Activated CD4-positive, alpha-beta memory T cell treated with anti-CD3 and anti-CD28 coated beads for 36 hours (primary cell): ENCODE data around the gene TMEM30B. TPM values are rescaled to one million over a fixed set of nuclear protein-coding genes. Genes with fewer than 3 reads are reported as not detected.
"Not testable (repeated sequence)": the region's sequence is repeated elsewhere in the genome, so short reads cannot be mapped to it uniquely, and the experiment has no call there.

Experiments used
- CTCF ChIA-PET: fragments of 350-600 bp; sonication (Branson Sonifier 250); formaldehyde crosslinking; loops from one replicate; lab custom pipeline; 2021; ENCODE audit warnings: antibody characterized with exemption, inconsistent platforms; lab: Charles Lee
- POLR2A ChIA-PET: fragments of 350-600 bp; sonication (Branson Sonifier 250); formaldehyde crosslinking; loops from one replicate; lab custom pipeline; 2021; ENCODE audit warnings: antibody characterized with exemption; lab: Charles Lee
- DNase-seq: peaks from one replicate; pipeline ENCODE4 v3.0.0-alpha.2; 2020
- H3K27ac Mint-ChIP-seq: one replicate; pipeline ENCODE4 v1.8.0; 2021; ENCODE audit warnings: mixed read lengths
- H3K27me3 Mint-ChIP-seq: one replicate; pipeline ENCODE4 v1.8.0; 2021; ENCODE audit warnings: mixed read lengths
- H3K36me3 Mint-ChIP-seq: one replicate; pipeline ENCODE4 v1.8.0; 2021; ENCODE audit warnings: mixed read lengths
- H3K4me1 Mint-ChIP-seq: one replicate; pipeline ENCODE4 v1.8.0; 2021; ENCODE audit warnings: low read depth, mixed read lengths
- H3K4me3 Mint-ChIP-seq: one replicate; pipeline ENCODE4 v1.8.0; 2021; ENCODE audit warnings: mild to moderate bottlenecking, mixed read lengths
- H3K9me3 Mint-ChIP-seq: one replicate; pipeline ENCODE4 v1.8.0; 2021; ENCODE audit warnings: mixed read lengths
- intact Hi-C: fragments of 100-400 bp; cut with micrococcal nuclease; formaldehyde crosslinking; loops from one replicate; pipeline ENCODE4 v1.15.1; 2023
- total RNA-seq, 2 experiments: library from RNA; stranded (reverse); gene quantifications; one replicate each; pipeline ENCODE4 v1.2.3, GENCODE V29; 2021

Gene TMEM30B
- total RNA-seq, 2 experiments from 2014 or later = 1.6 to 1.7 TPM

DNA sequence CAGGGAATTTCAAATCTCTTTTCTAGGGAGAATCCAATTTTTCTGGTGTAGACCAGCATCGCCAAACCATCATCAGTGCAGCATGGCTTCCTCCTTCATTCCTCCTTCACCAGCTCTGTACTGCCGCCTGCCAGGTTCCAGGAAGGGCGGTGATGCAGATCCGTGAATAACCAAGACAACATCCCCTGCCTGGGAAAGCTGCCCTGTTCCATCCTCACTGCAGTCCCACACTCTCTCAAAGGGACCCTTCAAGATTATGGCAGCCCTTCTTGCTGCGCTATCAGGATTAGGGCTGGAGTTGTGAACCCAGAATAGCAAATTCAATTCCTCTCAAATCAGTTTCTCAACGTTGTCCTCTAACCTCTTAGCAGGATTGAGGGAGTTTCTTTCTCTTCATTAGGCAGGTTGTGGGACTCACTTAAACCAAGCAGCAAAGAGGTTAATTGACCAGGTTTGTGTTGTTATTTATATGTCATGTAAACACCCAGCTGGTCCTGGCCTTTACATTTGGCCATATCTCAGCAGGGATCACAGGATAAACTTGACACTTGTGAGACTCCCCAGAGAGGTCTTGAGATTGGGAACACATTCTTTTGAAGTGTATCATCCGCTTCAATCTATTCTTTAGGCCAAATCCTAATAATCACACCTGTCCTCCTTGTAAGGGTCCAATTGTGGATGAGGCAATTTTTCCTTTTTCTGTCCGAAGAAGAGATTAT, 26.2 kb downstream of the TMEM30B start:
- Mint-ChIP-seq H3K27ac (no peak overlapping the region), H3K4me3 (no peak overlapping the region), H3K27me3 (peaks cover 16% of the 10 kb centered on the region), H3K36me3 (no peaks in the 10 kb centered on the region), H3K4me1 (no peaks in the 10 kb centered on the region), H3K9me3 (no peaks in the 10 kb centered on the region)
- intact Hi-C loops = loop anchor here (5.0 kb wide), 2 partner anchors 273 to 903 kb away; partner anchors contain the start of genes SLC38A6 and TRMT5
- POLR2A ChIA-PET = no interaction called here
- CTCF ChIA-PET = interaction anchor here (0.7 to 6.0 kb wide), 7 partner anchors 14 to 907 kb away, joined by 3 to 75 read pairs (median 3); no protein-coding TSS in a partner anchor
- no peak for DNase-seq

DNA sequence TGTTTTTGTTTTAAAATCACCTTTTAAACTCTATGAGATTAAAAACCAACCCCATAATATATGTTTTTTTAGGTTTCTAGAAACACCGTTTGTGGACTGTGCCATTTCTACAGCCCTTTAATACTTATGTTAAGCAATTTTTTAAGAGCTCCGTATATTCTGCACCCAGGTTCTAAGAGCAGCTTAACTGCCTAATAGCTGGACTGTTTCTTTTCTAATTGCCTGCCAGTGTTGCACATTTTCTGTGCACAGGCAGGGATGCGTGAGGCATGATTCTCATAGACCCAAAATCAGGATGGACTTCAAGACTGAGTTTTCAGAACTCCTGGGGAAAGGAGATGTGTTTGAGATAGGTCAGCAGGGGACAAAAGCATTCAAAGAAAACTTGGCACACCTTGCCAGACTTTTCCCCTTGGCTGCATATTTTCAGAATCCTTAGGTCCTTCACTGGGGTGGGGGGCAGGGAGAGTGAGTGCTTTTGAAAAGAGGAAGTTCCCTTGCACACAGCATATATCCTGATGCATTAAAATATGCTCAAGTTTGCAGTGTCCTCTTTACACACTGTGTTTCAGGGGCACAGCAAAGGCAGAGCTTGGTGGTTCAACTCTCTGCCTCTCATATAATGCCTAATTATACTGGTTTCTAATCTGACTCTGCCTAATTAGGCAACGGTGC, 27.9 kb downstream of the TMEM30B start:
- Mint-ChIP-seq H3K27me3 (peaks cover 9% of the 10 kb centered on the region), H3K27ac (no peak overlapping the region), H3K4me3 (no peak overlapping the region), H3K9me3 (no peaks in the 10 kb centered on the region), H3K36me3 (no peaks in the 10 kb centered on the region), H3K4me1 (peaks cover 2% of the 10 kb centered on the region)
- ChIA-PET CTCF (interaction anchor here (0.7 to 6.0 kb wide), 15 partner anchors 10 to 903 kb away, joined by 3 to 75 read pairs (median 5); no protein-coding TSS in a partner anchor), POLR2A (no interaction called here)
- intact Hi-C loops = loop anchor here (5.0 kb wide), 2 partner anchors 271 to 901 kb away; partner anchors contain the start of genes SLC38A6 and TRMT5
- no peak for DNase-seq

DNA sequence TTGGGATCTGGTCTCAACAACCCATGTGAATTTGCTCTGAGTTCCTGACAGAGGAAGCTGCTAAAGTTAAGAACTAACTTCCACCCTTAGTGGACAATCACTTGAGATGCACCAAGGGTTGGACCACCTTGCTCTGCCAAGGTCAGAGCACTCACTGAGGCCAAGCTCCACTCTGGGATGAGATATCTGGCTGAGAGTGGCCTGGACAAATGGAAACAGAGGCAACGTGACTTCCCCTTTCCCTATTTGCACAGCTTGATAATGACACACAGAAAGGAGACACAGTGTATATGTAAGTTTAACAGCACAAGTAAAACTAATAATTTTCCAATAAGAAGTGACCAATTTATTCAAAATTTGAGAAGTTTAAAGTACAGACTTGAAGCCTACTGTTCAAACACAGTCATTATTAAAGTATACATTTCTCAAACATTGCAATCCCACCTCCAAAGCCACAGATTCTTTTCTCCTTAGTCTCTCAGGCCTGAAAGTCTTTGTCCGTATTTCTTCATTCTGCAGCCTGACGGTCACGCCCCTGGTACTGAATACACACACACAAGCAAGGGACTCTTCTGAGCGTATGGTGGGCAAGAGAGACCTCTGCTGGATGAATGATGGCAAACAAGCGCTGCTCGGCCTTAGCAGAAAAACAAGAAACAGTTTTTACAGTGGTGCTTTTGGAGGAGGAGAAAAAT, 28.6 kb downstream of the TMEM30B start:
- no peak overlapping the region for H3K4me3 Mint-ChIP-seq
- H3K9me3 Mint-ChIP-seq = no peaks in the 10 kb centered on the region
- ChIA-PET POLR2A (no interaction called here), CTCF (interaction anchor here (0.6 to 6.0 kb wide), 23 partner anchors 9 to 905 kb away, joined by 3 to 75 read pairs (median 5); no protein-coding TSS in a partner anchor)
- intact Hi-C loops = loop anchor here (1.0 to 5.0 kb wide), 4 partner anchors 227 to 900 kb away; partner anchors contain the start of genes SLC38A6 and TRMT5
- peak; percentile 76 for DNase-seq
- H3K36me3 Mint-ChIP-seq = no peaks in the 10 kb centered on the region
- H3K27me3 Mint-ChIP-seq = peaks cover 9% of the 10 kb centered on the region
- no peak overlapping the region for H3K27ac Mint-ChIP-seq
- peaks cover 8% of the 10 kb centered on the region for H3K4me1 Mint-ChIP-seq

DNA sequence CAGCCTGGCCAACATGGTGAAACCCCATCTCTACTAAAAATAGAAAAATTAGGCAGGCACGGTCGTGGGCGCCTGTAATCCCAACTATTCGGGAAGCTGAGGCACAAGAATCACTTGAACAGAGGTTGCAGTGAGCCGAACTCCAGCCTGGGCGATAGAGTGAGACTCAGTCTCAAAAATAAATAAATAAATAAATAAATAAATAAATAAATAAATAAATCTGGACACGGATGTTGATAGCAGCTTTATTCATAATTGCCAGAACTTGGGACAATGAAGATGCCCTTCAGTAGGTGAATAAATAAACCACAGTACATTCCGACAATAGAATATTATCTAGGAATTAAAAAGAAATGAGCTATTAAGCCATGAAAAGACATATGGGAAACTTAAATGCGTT, 31.1 kb downstream of the TMEM30B start:
- ChIA-PET CTCF (interaction anchor here (0.6 to 6.0 kb wide), 3 partner anchors 315 to 900 kb away, joined by 3 to 75 read pairs (median 5); no protein-coding TSS in a partner anchor), POLR2A (no interaction called here)
- intact Hi-C loops = loop anchor here (5.0 kb wide), 2 partner anchors 268 to 898 kb away; partner anchors contain the start of genes SLC38A6 and TRMT5
- Mint-ChIP-seq H3K27me3 (peaks cover 10% of the 10 kb centered on the region), H3K4me3 (no peak overlapping the region), H3K27ac (no peak overlapping the region), H3K4me1 (peaks cover 8% of the 10 kb centered on the region), H3K9me3 (no peaks in the 10 kb centered on the region), H3K36me3 (no peaks in the 10 kb centered on the region)
- no peak for DNase-seq

DNA sequence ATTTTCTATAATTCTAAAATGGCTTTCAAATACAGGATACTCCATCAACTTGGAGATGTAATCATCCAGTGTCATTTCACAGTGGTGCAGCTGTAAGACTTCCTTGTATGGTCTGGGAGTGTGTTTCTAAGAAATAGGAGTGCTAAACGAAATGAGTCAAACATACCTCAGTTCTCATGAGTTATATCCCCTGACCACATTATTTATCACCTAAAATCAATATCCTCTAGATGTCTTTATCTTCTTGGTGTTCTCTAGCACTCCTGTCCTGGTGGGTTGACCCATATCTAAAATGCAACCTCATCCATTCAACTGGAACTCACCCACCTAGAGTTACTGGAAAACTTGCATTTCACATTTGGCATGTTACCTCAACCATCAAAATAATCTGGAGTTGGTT, 33.2 kb downstream of the TMEM30B start:
- Mint-ChIP-seq H3K36me3 (no peaks in the 10 kb centered on the region), H3K27ac (no peak overlapping the region), H3K27me3 (peaks cover 8% of the 10 kb centered on the region), H3K4me3 (no peak overlapping the region), H3K9me3 (no peaks in the 10 kb centered on the region), H3K4me1 (peaks cover 8% of the 10 kb centered on the region)
- no peak for DNase-seq
- ChIA-PET POLR2A (no interaction called here), CTCF (no interaction called here)
- intact Hi-C loops = loop anchor here (5.0 kb wide), 1 partner anchor 71 kb away; no protein-coding TSS in a partner anchor

DNA sequence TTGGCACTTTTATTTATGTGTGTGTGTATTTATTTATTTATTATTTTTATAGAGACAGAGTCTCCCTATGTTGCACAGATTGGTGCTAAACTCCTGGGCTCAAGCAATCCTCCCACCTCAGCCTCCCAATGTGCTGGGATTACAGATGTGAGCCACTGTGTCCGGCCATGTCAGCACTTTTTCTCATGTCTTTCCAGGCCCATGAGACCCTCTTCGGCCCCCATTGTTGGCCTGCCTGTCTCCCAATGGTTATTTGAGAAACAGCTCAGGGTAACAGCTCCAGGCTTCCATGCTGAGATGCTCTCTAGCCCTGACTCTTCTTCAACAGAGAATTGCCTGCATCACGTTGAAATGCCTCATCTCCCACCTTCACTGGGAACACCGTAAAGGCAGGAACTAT, 34.4 kb downstream of the TMEM30B start:
- CTCF ChIA-PET = no interaction called here
- H3K36me3 Mint-ChIP-seq = peaks cover under 1% of the 10 kb centered on the region
- peaks cover 8% of the 10 kb centered on the region for H3K4me1 Mint-ChIP-seq
- H3K4me3 Mint-ChIP-seq = no peak overlapping the region
- H3K27me3 Mint-ChIP-seq = peaks cover 12% of the 10 kb centered on the region
- intact Hi-C loops = loop anchor here (5.0 kb wide), 1 partner anchor 69 kb away; no protein-coding TSS in a partner anchor
- no peak for DNase-seq
- POLR2A ChIA-PET = no interaction called here
- no peak overlapping the region for H3K27ac Mint-ChIP-seq
- peaks cover 1% of the 10 kb centered on the region for H3K9me3 Mint-ChIP-seq

DNA sequence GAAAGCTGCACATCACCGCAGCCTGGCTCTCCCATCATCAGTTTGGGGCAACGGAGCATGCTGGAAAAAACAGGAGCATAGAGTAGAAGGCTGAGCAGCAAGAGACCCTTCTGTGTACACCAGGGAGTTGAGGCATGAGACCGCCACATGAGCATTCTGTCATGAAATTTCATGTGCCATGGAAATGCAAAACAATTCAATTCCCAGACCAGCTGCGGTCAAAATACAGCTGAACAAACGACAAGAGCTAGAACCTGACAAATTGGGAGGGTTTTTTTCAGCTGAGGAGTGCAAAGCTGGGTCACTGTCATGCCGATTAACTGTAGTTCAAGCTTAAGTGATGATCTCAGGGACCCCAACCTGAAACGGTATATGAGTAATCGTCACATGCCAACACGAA, 37.1 kb downstream of the TMEM30B start:
- H3K27me3 Mint-ChIP-seq = peaks cover 17% of the 10 kb centered on the region
- peaks cover 19% of the 10 kb centered on the region for H3K9me3 Mint-ChIP-seq
- peaks cover 12% of the 10 kb centered on the region for H3K36me3 Mint-ChIP-seq
- intact Hi-C loops = no loop called here
- POLR2A ChIA-PET = no interaction called here
- peaks cover 8% of the 10 kb centered on the region for H3K4me1 Mint-ChIP-seq
- H3K4me3 Mint-ChIP-seq = no peak overlapping the region
- CTCF ChIA-PET = interaction anchor here (1.1 kb wide), 1 partner anchor 9 kb away, joined by 5 read pairs; no protein-coding TSS in a partner anchor
- DNase-seq = no peak
- no peak overlapping the region for H3K27ac Mint-ChIP-seq

DNA sequence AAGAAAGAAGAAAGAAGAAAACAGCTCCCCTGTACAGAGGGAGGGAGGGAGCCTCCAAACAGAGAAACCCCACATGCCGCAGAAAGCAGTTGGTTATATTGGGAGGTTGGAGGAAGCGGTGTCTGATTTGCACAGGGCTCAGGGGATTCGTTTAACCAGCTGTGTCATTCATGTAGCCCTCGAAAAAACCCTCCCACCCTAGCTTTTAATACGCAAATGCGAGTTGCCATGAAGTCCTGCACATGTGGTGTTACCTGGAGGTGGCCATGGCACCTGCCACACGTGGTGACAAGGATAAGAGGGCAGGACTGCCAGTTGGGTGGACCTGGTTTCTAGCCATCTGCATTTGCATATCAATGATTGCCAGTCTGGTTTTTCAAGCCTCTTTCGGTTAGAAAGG, 40.9 kb downstream of the TMEM30B start:
- Mint-ChIP-seq H3K27ac (no peak overlapping the region), H3K27me3 (peaks cover 21% of the 10 kb centered on the region), H3K36me3 (peaks cover 12% of the 10 kb centered on the region), H3K4me1 (no peaks in the 10 kb centered on the region), H3K4me3 (no peak overlapping the region), H3K9me3 (peaks cover 19% of the 10 kb centered on the region)
- POLR2A ChIA-PET = no interaction called here
- CTCF ChIA-PET = no interaction called here
- DNase-seq = no peak
- intact Hi-C loops = no loop called here

DNA sequence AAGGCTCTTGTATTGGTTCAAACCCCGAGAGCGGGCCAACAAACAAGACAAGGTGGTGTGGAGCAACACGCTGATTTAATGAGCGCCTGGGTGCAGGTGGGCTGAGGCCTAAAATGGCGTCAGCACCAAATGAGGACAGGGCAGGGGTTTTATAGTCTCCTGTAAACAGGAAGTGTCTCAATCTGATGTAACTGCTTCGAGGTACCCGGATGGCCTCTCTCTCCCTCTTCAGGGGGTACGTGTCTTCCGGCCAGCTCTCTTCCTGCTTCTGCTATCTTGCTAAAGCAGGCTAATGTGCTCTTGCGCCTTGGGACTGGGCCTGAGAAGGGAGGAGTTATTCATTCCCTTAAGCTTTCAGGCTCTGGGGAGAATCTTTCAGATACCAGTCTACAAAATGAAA, 41.9 kb downstream of the TMEM30B start:
- H3K4me1 Mint-ChIP-seq, POLR2A ChIA-PET, H3K27ac Mint-ChIP-seq, H3K4me3 Mint-ChIP-seq, intact Hi-C loops, DNase-seq: not testable (repeated sequence)
- peaks cover 24% of the 10 kb centered on the region for H3K27me3 Mint-ChIP-seq
- H3K36me3 Mint-ChIP-seq = peaks cover 12% of the 10 kb centered on the region
- CTCF ChIA-PET = interaction anchor here (0.9 kb wide), 1 partner anchor 614 kb away, joined by 4 read pairs; no protein-coding TSS in a partner anchor
- peaks cover 19% of the 10 kb centered on the region for H3K9me3 Mint-ChIP-seq

DNA sequence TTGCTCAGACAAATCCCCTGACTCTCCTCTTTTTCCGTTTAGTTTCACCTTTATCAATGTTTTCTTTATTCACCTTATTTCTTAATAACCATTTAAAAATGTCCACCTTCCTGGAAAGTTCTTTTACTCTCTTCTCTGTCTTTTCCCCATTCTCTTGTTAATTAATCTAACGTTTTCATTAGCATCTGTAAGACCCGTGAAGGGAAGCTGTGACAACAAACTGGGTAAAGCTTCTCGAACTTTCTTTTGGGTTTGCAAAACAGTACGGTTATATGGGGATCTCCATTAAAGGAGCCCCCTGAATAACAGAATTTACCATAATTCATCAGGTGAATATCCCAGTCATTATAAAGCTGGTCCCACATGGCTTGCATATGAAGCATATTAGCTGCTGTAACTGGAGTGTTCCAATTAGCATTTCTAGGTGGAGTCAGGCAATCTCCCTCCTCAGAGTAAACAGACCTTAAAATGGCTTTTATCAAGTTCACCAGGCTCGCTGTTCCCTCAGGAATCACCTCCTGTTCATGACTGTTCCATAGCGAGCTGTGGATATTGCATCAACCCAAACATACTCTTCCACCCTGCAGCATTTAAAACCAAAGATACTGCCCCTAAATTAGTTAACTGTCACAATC, 42.4 kb downstream of the TMEM30B start:
- H3K4me1 Mint-ChIP-seq = no peaks in the 10 kb centered on the region
- CTCF ChIA-PET = interaction anchor here (0.9 kb wide), 1 partner anchor 614 kb away, joined by 4 read pairs; no protein-coding TSS in a partner anchor
- intact Hi-C loops = no loop called here
- peaks cover 19% of the 10 kb centered on the region for H3K9me3 Mint-ChIP-seq
- no peak for DNase-seq
- H3K36me3 Mint-ChIP-seq = peaks cover 12% of the 10 kb centered on the region
- no peak overlapping the region for H3K4me3 Mint-ChIP-seq
- H3K27me3 Mint-ChIP-seq = peaks cover 23% of the 10 kb centered on the region
- H3K27ac Mint-ChIP-seq = no peak overlapping the region
- POLR2A ChIA-PET = no interaction called here

DNA sequence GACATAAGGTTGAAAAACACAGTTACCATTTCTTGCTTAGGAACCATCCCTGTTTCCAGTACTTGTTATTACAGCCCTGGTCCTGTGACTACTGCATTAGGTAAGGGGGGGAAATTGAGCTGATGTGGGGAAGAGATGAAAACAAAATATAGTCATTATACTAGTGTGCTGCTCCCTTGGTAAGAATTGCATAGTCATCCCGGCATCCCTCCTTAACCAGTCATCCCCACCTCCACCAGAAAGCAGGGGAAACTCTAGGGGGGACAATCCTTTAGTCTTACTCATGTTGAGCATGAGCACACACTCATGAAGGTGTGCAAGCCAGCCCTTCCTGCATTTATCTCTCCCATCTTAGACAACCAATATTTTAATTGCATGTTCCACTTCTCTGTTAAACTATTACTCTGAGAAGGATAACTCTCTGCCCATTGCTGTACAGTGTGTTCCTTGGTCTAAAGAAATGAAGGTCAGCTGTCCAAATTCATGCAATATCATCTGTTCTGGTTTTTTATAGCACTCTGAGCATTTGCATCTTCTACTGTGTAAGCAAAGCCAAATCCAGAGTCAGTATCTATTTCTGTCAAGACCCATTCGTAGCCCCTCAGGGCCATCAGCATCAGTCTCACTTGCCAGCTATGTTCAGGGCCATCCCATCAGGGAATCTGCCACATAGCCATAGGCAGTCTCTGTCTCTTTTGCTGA, 46.8 kb downstream of the TMEM30B start:
- H3K4me3 Mint-ChIP-seq = no peak overlapping the region
- DNase-seq = peak; percentile 13
- H3K9me3 Mint-ChIP-seq = no peaks in the 10 kb centered on the region
- CTCF ChIA-PET = no interaction called here
- no peak overlapping the region for H3K27ac Mint-ChIP-seq
- no peaks in the 10 kb centered on the region for H3K36me3 Mint-ChIP-seq
- peaks cover 21% of the 10 kb centered on the region for H3K27me3 Mint-ChIP-seq
- POLR2A ChIA-PET = no interaction called here
- intact Hi-C loops = no loop called here
- peaks cover 2% of the 10 kb centered on the region for H3K4me1 Mint-ChIP-seq
